HG03097 (cell line): ENCODE data around the gene PRDX4.
"Not testable (repeated sequence)": the region's sequence is repeated elsewhere in the genome, so short reads cannot be mapped to it uniquely, and the experiment has no call there.

Experiments
- ATAC-seq: cut with Tn5 transposase; IDR thresholded peaks from one replicate; pipeline ENCODE4 v1.9.1; 2021; ENCODE audit not compliant: unreplicated experiment, low FRiP score

Gene PRDX4

GRCh38 chrX:23670528-23670927, 3.2 kb downstream of the PRDX4 start:
- no peak for ATAC-seq

- no peak for ATAC-seq
These were observed 5.8 kb downstream of the PRDX4 start for GRCh38 chrX:23673108-23673507.

GRCh38 chrX:23676486-23676885, 9.2 kb downstream of the PRDX4 start:
- not testable (repeated sequence) for ATAC-seq

- ATAC-seq, result no peak
These were observed 24.9 kb downstream of the PRDX4 start for GRCh38 chrX:23692166-23692565.

- ATAC-seq, result no peak
These were observed 27.3 kb downstream of the PRDX4 start for GRCh38 chrX:23694606-23695005.

- ATAC-seq, result no peak
These were observed 32.4 kb downstream of the PRDX4 start for GRCh38 chrX:23699636-23700194.

GRCh38 chrX:23704673-23705206, 37.4 kb downstream of the PRDX4 start:
- ATAC-seq, result no peak

GRCh38 chrX:23705235-23705634, 37.9 kb downstream of the PRDX4 start:
- no peak for ATAC-seq

GRCh38 chrX:23720117-23720677, 52.9 kb downstream of the PRDX4 start:
- no peak for ATAC-seq

GRCh38 chrX:23726191-23726590, 58.9 kb downstream of the PRDX4 start:
- ATAC-seq, result no peak

GRCh38 chrX:23727206-23727605, 59.9 kb downstream of the PRDX4 start:
- ATAC-seq, result no peak

GRCh38 chrX:23729214-23729613, 61.9 kb downstream of the PRDX4 start:
- ATAC-seq, result no peak

GRCh38 chrX:23731951-23732350, 64.7 kb downstream of the PRDX4 start:
- no peak for ATAC-seq

- peak; percentile 75 for ATAC-seq
These were observed 65.4 kb downstream of the PRDX4 start for GRCh38 chrX:23732704-23733103.
